ENCODE results near the gene HSPB9. TPM values are rescaled to one million over a fixed set of nuclear protein-coding genes. Genes with fewer than 3 reads are reported as not detected.
A peak's percentile ranks its signal among the peaks of the same experiment; 100 is the strongest.

HSPB9 gene
- total RNA-seq, 2 donors from 2014 or later: 0.18 to 1.2 TPM

DNA sequence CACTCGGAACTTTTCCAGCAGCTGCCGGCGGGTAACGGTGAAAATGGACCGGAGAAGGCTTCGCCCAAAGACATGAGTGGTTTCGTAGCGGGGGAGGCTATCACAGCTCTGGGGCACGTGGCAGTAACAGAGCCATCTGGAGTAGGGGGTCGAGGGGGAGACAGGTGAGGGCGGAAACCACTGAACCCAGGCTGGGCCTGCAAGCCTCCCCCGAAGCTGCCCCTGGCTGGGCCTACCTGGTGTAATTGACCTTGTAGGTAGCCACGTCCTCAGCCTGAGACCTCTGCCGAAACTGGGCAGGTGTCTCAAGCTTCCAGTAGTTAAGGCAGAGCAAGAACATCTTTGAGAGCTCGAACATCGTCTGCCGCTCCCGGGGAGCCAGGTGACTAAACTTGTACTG, 3.3 kb upstream of the HSPB9 start:
- TF ChIP-seq, protein P1, sequence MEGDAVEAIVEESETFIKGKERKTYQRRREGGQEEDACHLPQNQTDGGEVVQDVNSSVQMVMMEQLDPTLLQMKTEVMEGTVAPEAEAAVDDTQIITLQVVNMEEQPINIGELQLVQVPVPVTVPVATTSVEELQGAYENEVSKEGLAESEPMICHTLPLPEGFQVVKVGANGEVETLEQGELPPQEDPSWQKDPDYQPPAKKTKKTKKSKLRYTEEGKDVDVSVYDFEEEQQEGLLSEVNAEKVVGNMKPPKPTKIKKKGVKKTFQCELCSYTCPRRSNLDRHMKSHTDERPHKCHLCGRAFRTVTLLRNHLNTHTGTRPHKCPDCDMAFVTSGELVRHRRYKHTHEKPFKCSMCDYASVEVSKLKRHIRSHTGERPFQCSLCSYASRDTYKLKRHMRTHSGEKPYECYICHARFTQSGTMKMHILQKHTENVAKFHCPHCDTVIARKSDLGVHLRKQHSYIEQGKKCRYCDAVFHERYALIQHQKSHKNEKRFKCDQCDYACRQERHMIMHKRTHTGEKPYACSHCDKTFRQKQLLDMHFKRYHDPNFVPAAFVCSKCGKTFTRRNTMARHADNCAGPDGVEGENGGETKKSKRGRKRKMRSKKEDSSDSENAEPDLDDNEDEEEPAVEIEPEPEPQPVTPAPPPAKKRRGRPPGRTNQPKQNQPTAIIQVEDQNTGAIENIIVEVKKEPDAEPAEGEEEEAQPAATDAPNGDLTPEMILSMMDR (IDR thresholded peaks at IDR 0.05): no peak
- TF ChIP-seq POLR2A (IDR thresholded peaks at IDR 0.05): no peak
- TF ChIP-seq POLR2AphosphoS5 (IDR thresholded peaks at IDR 0.05): no peak
- intact Hi-C loops (cut with DNase I): loop anchor here (5.0 kb wide), 1 partner anchor 52 kb away; no protein-coding TSS in a partner anchor
- Histone ChIP-seq H3K36me3 (no peaks in the 10 kb centered on the region), H3K4me1 (replicated peaks) (no peaks in the 10 kb centered on the region), H3K27me3 (replicated peaks; ENCODE audit: insufficient read depth) (no peaks in the 10 kb centered on the region), H3K4me3 (no peak overlapping the region), H3K27ac (no peak overlapping the region), H3K9me3 (no peaks in the 10 kb centered on the region)
- WGBS: 87% methylated on average over 18 of the region's 18 CpGs
- DNase-seq (ENCODE audit: low spot score): no peak

GRCh38 chr17:42120161-42120769, 2.3 kb upstream of the HSPB9 start:
- no peak for TF ChIP-seq POLR2A (IDR thresholded peaks at IDR 0.05)
- no peak for TF ChIP-seq POLR2AphosphoS5 (IDR thresholded peaks at IDR 0.05)
- TF ChIP-seq, protein P1 (IDR thresholded peaks at IDR 0.05): no peak
- no peaks in the 10 kb centered on the region for H3K27me3 ChIP-seq (replicated peaks; ENCODE audit: insufficient read depth)
- no peak overlapping the region for H3K27ac ChIP-seq
- no peaks in the 10 kb centered on the region for H3K4me1 ChIP-seq (replicated peaks)
- no peaks in the 10 kb centered on the region for H3K36me3 ChIP-seq
- intact Hi-C loops (cut with DNase I): no loop called here
- no peaks in the 10 kb centered on the region for H3K9me3 ChIP-seq
- H3K4me3 ChIP-seq: peak overlapping the region; percentile 82 to 90
- DNase-seq (ENCODE audit: low spot score): no peak
- WGBS: 39% methylated on average over 7 of the region's 7 CpGs

GRCh38 chr17:42120770-42121769, 1.5 kb upstream of the HSPB9 start, which contains the start of gene KAT2A:
TSS of gene KAT2A (minus strand) at chr17:42121367. CDS start at chr17:42121304, 63 bp downstream.
- H3K4me3 ChIP-seq: peak within 1 kb of the TSS; percentile 82 to 90
- TF ChIP-seq, protein P1 (IDR thresholded peaks at IDR 0.05): no peak
- TF ChIP-seq POLR2A (IDR thresholded peaks at IDR 0.05) (peak; percentile 16), POLR2AphosphoS5 (IDR thresholded peaks at IDR 0.05) (peak; percentile 82)
- WGBS: 7% methylated on average over 47 of the region's 57 CpGs
- no peaks in the 10 kb centered on the region for H3K27me3 ChIP-seq (replicated peaks; ENCODE audit: insufficient read depth)
- H3K9me3 ChIP-seq: no peaks in the 10 kb centered on the region
- H3K27ac ChIP-seq: peak within 1 kb of the TSS; percentile 60 to 69
- H3K4me1 ChIP-seq (replicated peaks): no peaks in the 10 kb centered on the region
- peak; percentile 66 for DNase-seq (ENCODE audit: low spot score)
- no peaks in the 10 kb centered on the region for H3K36me3 ChIP-seq
- intact Hi-C loops (cut with DNase I): no loop called here

- H3K27ac ChIP-seq: no peak overlapping the region
- 89% methylated on average over 3 of the region's 3 CpGs for WGBS
- no peaks in the 10 kb centered on the region for H3K27me3 ChIP-seq (replicated peaks; ENCODE audit: insufficient read depth)
- no peaks in the 10 kb centered on the region for H3K9me3 ChIP-seq
- DNase-seq (ENCODE audit: low spot score): no peak
- no peaks in the 10 kb centered on the region for H3K4me1 ChIP-seq (replicated peaks)
- TF ChIP-seq, protein P1 (IDR thresholded peaks at IDR 0.05): no peak
- no peak for TF ChIP-seq POLR2A (IDR thresholded peaks at IDR 0.05)
- TF ChIP-seq POLR2AphosphoS5 (IDR thresholded peaks at IDR 0.05): no peak
- peaks cover 0 to 26% of the 10 kb centered on the region in 2 donors for H3K36me3 ChIP-seq
- no peak overlapping the region for H3K4me3 ChIP-seq
- intact Hi-C loops (cut with DNase I): no loop called here
Measured at GRCh38 chr17:42124256-42124655, 1.7 kb downstream of the HSPB9 start.

All from prostate gland (tissue), 2 donors.